SK-N-SH (cell line): ENCODE measurements around the gene CARD18. TPM values are rescaled to one million over a fixed set of nuclear protein-coding genes. Genes with fewer than 3 reads are reported as not detected.

Source experiments
- CTCF ChIA-PET: fragments of 300-600, 350-600 bp; formaldehyde crosslinking; extraction: SDS; loops from one replicate; lab custom pipeline; 2021; lab: Yijun Ruan, JAX
- POLR2A ChIA-PET: fragments of 350-600 bp; sonication (Branson Sonifier 250); formaldehyde crosslinking; extraction: SDS; loops from one replicate; lab custom pipeline; 2020; ENCODE audit warnings: antibody characterized with exemption, inconsistent platforms; lab: Yijun Ruan, JAX
- DNase-seq: peaks from one replicate; pipeline ENCODE4 v3.0.0; 2012
- H2AFZ ChIP-seq: fragments of 200-600 bp; sonication (generic); 2 replicates; pipeline ENCODE4 v1.8.1; 2016; ENCODE audit warnings: antibody characterized with exemption, mild to moderate bottlenecking, low read depth
- H3F3A ChIP-seq: fragments of 200-600 bp; sonication (generic); replicated peaks from 2 replicates; pipeline ENCODE3; 2016; ENCODE audit warnings: antibody characterized with exemption, mild to moderate bottlenecking; ENCODE audit not compliant: insufficient read depth
- H3K27ac ChIP-seq, 2 experiments: fragments of 200-500 bp in 1 of 2; fragments of 200-600 bp in 1 of 2; sonication (Bioruptor generic) in 1 of 2; sonication (generic), shearing (Covaris generic) in 1 of 2; 2 replicates each; pipeline versions ENCODE4 v1.5.1 to v1.6.1; 2014 to 2016; ENCODE audit warnings: low read depth in 2 of 2, inconsistent platforms in 1 of 2, low read length in 1 of 2, mild to moderate bottlenecking in 1 of 2, mixed read lengths in 1 of 2
- H3K27me3 ChIP-seq: fragments of 200-600 bp; sonication (generic), shearing (Covaris generic); 2 replicates; pipeline ENCODE4 v1.6.1; 2016; ENCODE audit warnings: mixed run types; ENCODE audit not compliant: insufficient read depth
- H3K36me3 ChIP-seq, 2 experiments: fragments of 200-500 bp in 1 of 2; fragments of 200-600 bp in 1 of 2; sonication (Bioruptor generic) in 1 of 2; sonication (generic) in 1 of 2; replicated peaks in 1 of 2; 2 replicates each; pipeline versions ENCODE3 to v1.5.1; 2014 to 2016; ENCODE audit warnings: low read length in 1 of 2, mild to moderate bottlenecking in 1 of 2; ENCODE audit not compliant: insufficient read depth in 2 of 2, control insufficient read depth in 1 of 2
- H3K4me1 ChIP-seq, 2 experiments: fragments of 200-500 bp in 1 of 2; fragments of 200-600 bp in 1 of 2; sonication (Bioruptor generic) in 1 of 2; sonication (generic), shearing (Covaris generic) in 1 of 2; 2 replicates each; pipeline versions ENCODE4 v1.5.1 to v1.6.1; 2014 to 2016; ENCODE audit warnings: low read depth in 1 of 2, low read length in 1 of 2, mixed run types in 1 of 2; ENCODE audit not compliant: insufficient read depth in 2 of 2, control insufficient read depth in 1 of 2
- H3K4me2 ChIP-seq: fragments of 200-600 bp; sonication (generic), shearing (Covaris generic); 2 replicates; pipeline ENCODE4 v1.6.1; 2017; ENCODE audit warnings: mixed run types
- H3K4me3 ChIP-seq, 2 experiments: fragments of 200-500 bp in 1 of 2; fragments of 200-600 bp in 1 of 2; sonication (Bioruptor generic) in 1 of 2; sonication (generic), shearing (Covaris generic) in 1 of 2; 2 replicates each; pipeline versions ENCODE4 v1.5.1 to v1.8.1; 2014 to 2016; ENCODE audit warnings: low read depth in 2 of 2, inconsistent platforms in 1 of 2, low read length in 1 of 2, mild to moderate bottlenecking in 1 of 2, mixed read lengths in 1 of 2, moderate library complexity in 1 of 2
- H3K79me2 ChIP-seq: fragments of 200-600 bp; sonication (generic); 2 replicates; pipeline ENCODE4 v1.8.1; 2017; ENCODE audit warnings: mild to moderate bottlenecking; ENCODE audit not compliant: insufficient read depth
- H3K9ac ChIP-seq: fragments of 200-600 bp; sonication (generic); 2 replicates; pipeline ENCODE4 v1.6.1; 2017; ENCODE audit warnings: mixed run types
- H3K9me2 ChIP-seq: fragments of 200-600 bp; sonication (generic); 2 replicates; pipeline ENCODE4 v1.6.1; 2017; ENCODE audit warnings: mixed run types
- H3K9me3 ChIP-seq: fragments of 200-600 bp; sonication (generic); 2 replicates; pipeline ENCODE4 v1.6.1; 2017; ENCODE audit warnings: mixed run types, mild to moderate bottlenecking, moderate library complexity
- H4K20me1 ChIP-seq: fragments of 200-600 bp; sonication (generic); 2 replicates; pipeline ENCODE4 v1.6.1; 2017; ENCODE audit warnings: mild to moderate bottlenecking, mixed run types; ENCODE audit not compliant: insufficient read depth
- CTCF ChIP-seq: fragments of 200-600 bp; sonication (generic); IDR thresholded peaks from 2 replicates; pipeline ENCODE4 v1.6.1; 2017; ENCODE audit warnings: antibody characterized with exemption, mild to moderate bottlenecking, moderate library complexity
- FOXM1 ChIP-seq: IDR thresholded peaks from 2 replicates; pipeline ENCODE4 v1.4.0; 2012; ENCODE audit warnings: low read depth, mild to moderate bottlenecking
- MAX ChIP-seq: IDR thresholded peaks from 2 replicates; pipeline ENCODE4 v1.4.0; 2012; ENCODE audit warnings: low read depth
- MEF2A ChIP-seq: IDR thresholded peaks from 2 replicates; pipeline ENCODE4 v1.4.0; 2012; ENCODE audit warnings: low read depth, borderline replicate concordance
- NRF1 ChIP-seq: IDR thresholded peaks from 2 replicates; pipeline ENCODE4 v1.6.1; 2012; ENCODE audit warnings: low read depth, mild to moderate bottlenecking, low read length
- PBX3 ChIP-seq: IDR thresholded peaks from 2 replicates; pipeline ENCODE4; 2012
- POLR2AphosphoS5 ChIP-seq: IDR thresholded peaks from 2 replicates; pipeline ENCODE4 v1.6.1; 2012; ENCODE audit warnings: low read depth, low read length
- RCOR1 ChIP-seq: fragments of 150-350 bp; IDR thresholded peaks from 2 replicates; pipeline ENCODE4 v1.6.1; 2017; ENCODE audit warnings: antibody characterized with exemption, low read length
- RFX5 ChIP-seq: IDR thresholded peaks from 2 replicates; pipeline ENCODE4 v1.6.1; 2012; ENCODE audit warnings: mild to moderate bottlenecking, improper control_type of control experiment, low read length
- SMC3 ChIP-seq: IDR thresholded peaks from 2 replicates; pipeline ENCODE4 v1.6.1; 2012; ENCODE audit warnings: low read depth, low read length, improper control_type of control experiment
- TEAD4 ChIP-seq: IDR thresholded peaks from 2 replicates; pipeline ENCODE4 v1.4.0; 2012; ENCODE audit warnings: mild to moderate bottlenecking, borderline replicate concordance; ENCODE audit not compliant: insufficient read depth
- ZBTB33 ChIP-seq: IDR thresholded peaks from 2 replicates; pipeline ENCODE4 v1.4.0; 2012; ENCODE audit warnings: low read depth, borderline replicate concordance
- WGBS: methylation state at CpG from one replicate; pipeline ENCODE4 v1.1.6; 2017; ENCODE audit warnings: low lambda C conversion rate; 5-methylcytosine and 5-hydroxymethylcytosine counted together
- polyA plus RNA-seq, 3 experiments: library from polyadenylated mRNA; depleted of rRNA; stranded (reverse); fragments of >200 nt; gene quantifications; 2 replicates each; pipeline ENCODE4 v1.2.3, GENCODE V29; 2012
- TF ChIP-seq, protein P1 (sequence below): IDR thresholded peaks from 2 replicates; pipeline ENCODE4 v1.4.0; 2012; ENCODE audit warnings: low read depth, borderline replicate concordance

CARD18 gene
- polyA plus RNA-seq, 1 of the 3 experiments (the other 2 are of a cell fraction) = not detected

GRCh38 chr11:105155679-105156078, 16.1 kb upstream of the CARD18 start:
- no peak for TF ChIP-seq RCOR1
- TF ChIP-seq SMC3 = no peak
- no peak for TF ChIP-seq POLR2AphosphoS5
- no peak for TF ChIP-seq TEAD4
- TF ChIP-seq MAX = no peak
- TF ChIP-seq NRF1 = no peak
- DNase-seq = no peak
- ChIA-PET CTCF (interaction anchor here (1.2 to 1.5 kb wide), 2 partner anchors 11 to 78 kb away, joined by 3 to 4 read pairs; no protein-coding TSS in a partner anchor), POLR2A (no interaction called here)
- H3K9me3 ChIP-seq = no peaks in the 10 kb centered on the region
- H3K27ac ChIP-seq = no peak overlapping the region
- no peaks in the 10 kb centered on the region for H4K20me1 ChIP-seq
- H3K4me3 ChIP-seq = no peak overlapping the region
- WGBS = 73% methylated on average over 6 of the region's 6 CpGs
- no peaks in the 10 kb centered on the region for H3K27me3 ChIP-seq
- H3K36me3 ChIP-seq = no peaks in the 10 kb centered on the region
- H3K79me2 ChIP-seq = no peaks in the 10 kb centered on the region
- no peak overlapping the region for H2AFZ ChIP-seq
- H3K4me1 ChIP-seq = no peaks in the 10 kb centered on the region; a peak in 1 of 4 replicates
- H3K9ac ChIP-seq = no peak overlapping the region
- H3K4me2 ChIP-seq = no peak overlapping the region
- no peaks in the 10 kb centered on the region for H3K9me2 ChIP-seq
- H3F3A ChIP-seq = no peaks in the 10 kb centered on the region

DNA sequence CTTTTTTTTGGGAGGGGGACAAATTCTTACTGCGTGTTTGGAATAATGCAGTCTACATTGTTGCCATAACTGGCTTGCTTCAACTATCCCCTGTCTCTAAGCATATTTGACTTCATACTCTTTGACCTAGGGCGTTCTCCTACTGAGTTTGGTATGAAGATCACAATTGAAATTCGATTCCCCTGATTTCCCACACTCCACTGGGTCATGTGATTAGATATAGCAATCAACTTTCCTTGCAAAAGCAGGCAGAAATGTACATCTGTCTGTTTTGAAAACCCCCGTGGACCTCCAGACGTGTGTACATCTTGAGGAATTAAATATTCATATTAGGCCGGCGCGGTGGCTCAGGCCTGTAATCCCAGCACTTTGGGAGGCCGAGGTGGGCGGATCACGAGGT, 13.8 kb upstream of the CARD18 start:
- Histone ChIP-seq H3F3A (no peaks in the 10 kb centered on the region), H3K9me3 (no peaks in the 10 kb centered on the region), H2AFZ (no peak overlapping the region), H3K4me2 (no peak overlapping the region), H3K79me2 (no peaks in the 10 kb centered on the region), H3K9me2 (no peaks in the 10 kb centered on the region), H3K4me1 (no peaks in the 10 kb centered on the region; a peak in 1 of 4 replicates), H3K27ac (no peak overlapping the region), H3K36me3 (no peaks in the 10 kb centered on the region), H3K27me3 (no peaks in the 10 kb centered on the region), H4K20me1 (no peaks in the 10 kb centered on the region), H3K9ac (no peak overlapping the region), H3K4me3 (no peak overlapping the region)
- WGBS = 80% methylated on average over 11 of the region's 11 CpGs
- POLR2A ChIA-PET = no interaction called here
- DNase-seq = no peak
- CTCF ChIA-PET = no interaction called here
- no peak for TF ChIP-seq MAX

DNA sequence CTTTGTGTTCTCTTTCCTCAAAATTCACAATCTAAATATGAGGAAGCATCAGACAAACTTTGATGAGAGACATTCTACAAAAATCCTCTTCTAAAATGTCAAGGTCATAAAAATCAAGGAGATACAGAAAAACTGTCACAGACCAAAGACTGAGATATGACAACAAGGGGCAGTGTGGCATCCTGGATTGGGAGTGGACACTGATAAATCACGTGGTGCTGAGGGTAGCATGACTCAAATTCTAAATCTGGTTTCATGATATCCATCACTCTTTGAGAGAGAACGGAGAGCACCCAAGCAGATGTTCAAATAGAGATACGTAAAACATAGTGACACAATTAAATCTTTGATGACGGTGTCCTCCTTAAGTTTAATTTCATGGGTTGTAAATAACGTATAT, 13.0 kb upstream of the CARD18 start:
- Histone ChIP-seq H3K4me3 (no peak overlapping the region), H3K4me2 (no peak overlapping the region), H3K27me3 (no peaks in the 10 kb centered on the region), H3K4me1 (no peaks in the 10 kb centered on the region; a peak in 1 of 4 replicates), H3K36me3 (no peaks in the 10 kb centered on the region), H4K20me1 (no peaks in the 10 kb centered on the region), H3K27ac (no peak overlapping the region), H3K9me2 (no peaks in the 10 kb centered on the region), H3K9ac (no peak overlapping the region), H3K79me2 (no peaks in the 10 kb centered on the region), H3K9me3 (no peaks in the 10 kb centered on the region), H2AFZ (no peak overlapping the region), H3F3A (no peaks in the 10 kb centered on the region)
- POLR2A ChIA-PET = no interaction called here
- CTCF ChIA-PET = no interaction called here
- no peak for DNase-seq
- 85% methylated on average over 5 of the region's 5 CpGs for WGBS
- TF ChIP-seq, protein P1, sequence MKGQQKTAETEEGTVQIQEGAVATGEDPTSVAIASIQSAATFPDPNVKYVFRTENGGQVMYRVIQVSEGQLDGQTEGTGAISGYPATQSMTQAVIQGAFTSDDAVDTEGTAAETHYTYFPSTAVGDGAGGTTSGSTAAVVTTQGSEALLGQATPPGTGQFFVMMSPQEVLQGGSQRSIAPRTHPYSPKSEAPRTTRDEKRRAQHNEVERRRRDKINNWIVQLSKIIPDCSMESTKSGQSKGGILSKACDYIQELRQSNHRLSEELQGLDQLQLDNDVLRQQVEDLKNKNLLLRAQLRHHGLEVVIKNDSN = no peak
- TF ChIP-seq CTCF (no peak), ZBTB33 (no peak), FOXM1 (no peak), PBX3 (no peak), RFX5 (no peak), RCOR1 (no peak), MEF2A (no peak), TEAD4 (no peak)
